GM12878 (cell line): ENCODE measurements around the gene AGAP3.

ENCODE experiments used
- CBX3 ChIP-seq: fragments of 200-600 bp; sonication (generic); IDR thresholded peaks from 2 replicates; pipeline ENCODE4 v1.6.1; 2016; ENCODE audit warnings: low read depth, borderline replicate concordance
- ZNF384 ChIP-seq: IDR thresholded peaks from 2 replicates; pipeline ENCODE4 v1.6.1; 2012; ENCODE audit warnings: low read depth, mild to moderate bottlenecking, low read length, improper control_type of control experiment, borderline replicate concordance
- TF ChIP-seq, protein P1 (sequence below): IDR thresholded peaks from 2 replicates; pipeline ENCODE4 v1.6.1; 2012; ENCODE audit warnings: low read length, inconsistent platforms

GRCh38 chr7:151143261-151144015 is 57.2 kb downstream of the AGAP3 start:
- TF ChIP-seq ZNF384 (no peak), CBX3 (no peak)
- TF ChIP-seq, protein P1, sequence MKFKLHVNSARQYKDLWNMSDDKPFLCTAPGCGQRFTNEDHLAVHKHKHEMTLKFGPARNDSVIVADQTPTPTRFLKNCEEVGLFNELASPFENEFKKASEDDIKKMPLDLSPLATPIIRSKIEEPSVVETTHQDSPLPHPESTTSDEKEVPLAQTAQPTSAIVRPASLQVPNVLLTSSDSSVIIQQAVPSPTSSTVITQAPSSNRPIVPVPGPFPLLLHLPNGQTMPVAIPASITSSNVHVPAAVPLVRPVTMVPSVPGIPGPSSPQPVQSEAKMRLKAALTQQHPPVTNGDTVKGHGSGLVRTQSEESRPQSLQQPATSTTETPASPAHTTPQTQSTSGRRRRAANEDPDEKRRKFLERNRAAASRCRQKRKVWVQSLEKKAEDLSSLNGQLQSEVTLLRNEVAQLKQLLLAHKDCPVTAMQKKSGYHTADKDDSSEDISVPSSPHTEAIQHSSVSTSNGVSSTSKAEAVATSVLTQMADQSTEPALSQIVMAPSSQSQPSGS: no peak
